ENCODE results near the gene CBY3.

- TF ChIP-seq CTCF (IDR thresholded peaks at IDR 0.05; ENCODE audit: insufficient read depth, low read length) (no peak), GABPA (IDR thresholded peaks at IDR 0.05; ENCODE audit: low read depth) (no peak)
Observed at GRCh38 chr5:179698935-179699615, 18.2 kb upstream of the CBY3 start, which contains the start of gene CANX.

All from HL-60 (cell line).